ENCODE results near the gene GRB10. TPM values are rescaled to one million over a fixed set of nuclear protein-coding genes. Genes with fewer than 3 reads are reported as not detected.

Gene GRB10
- total and polyA plus RNA-seq, 3 donors from 2014 or later, result 54.0 to 81.9 (median 57.7) TPM

GRCh38 chr7:50724526-50725520 lies 57.9 kb downstream of the GRB10 start:
- DNase-seq, result no peak
- no peak overlapping the region for H3K27ac ChIP-seq
- no peaks in the 10 kb centered on the region for H3K9me3 ChIP-seq
- peaks cover 8% of the 10 kb centered on the region for H3K4me1 ChIP-seq
- no peaks in the 10 kb centered on the region for H3K36me3 ChIP-seq (ENCODE audit: low read depth, missing control alignments)
- 85 to 86% methylated on average over 18 of the region's 18 CpGs for WGBS, 2 donors
- intact Hi-C loops (cut with DNase I; ENCODE audit: low total_unique reads), result no loop called here
- no peak for TF ChIP-seq POLR2A (IDR thresholded peaks at IDR 0.05)
- TF ChIP-seq CTCF (IDR thresholded peaks at IDR 0.05), result no peak
- no peaks in the 10 kb centered on the region for H3K27me3 ChIP-seq
- H3K4me3 ChIP-seq, result no peak overlapping the region

GRCh38 chr7:50723888-50724287 lies 58.8 kb downstream of the GRB10 start:
- 82 to 95% methylated on average over 9 of the region's 9 CpGs for WGBS, 2 donors
- intact Hi-C loops (cut with DNase I; ENCODE audit: low total_unique reads), result no loop called here
- H3K27me3 ChIP-seq, result no peaks in the 10 kb centered on the region
- DNase-seq, result no peak
- no peak for TF ChIP-seq POLR2A (IDR thresholded peaks at IDR 0.05)
- TF ChIP-seq CTCF (IDR thresholded peaks at IDR 0.05), result no peak
- H3K4me1 ChIP-seq, result peaks cover 8% of the 10 kb centered on the region
- H3K9me3 ChIP-seq, result no peaks in the 10 kb centered on the region
- H3K4me3 ChIP-seq, result no peak overlapping the region
- H3K27ac ChIP-seq, result no peak overlapping the region
- H3K36me3 ChIP-seq (ENCODE audit: low read depth, missing control alignments), result no peaks in the 10 kb centered on the region

- H3K27me3 ChIP-seq, result no peaks in the 10 kb centered on the region
- WGBS, 2 donors, result 94 to 100% methylated on average over 3 to 4 of the region's 4 CpGs
- no peak overlapping the region for H3K27ac ChIP-seq
- H3K4me1 ChIP-seq, result peaks cover 8% of the 10 kb centered on the region
- H3K4me3 ChIP-seq, result no peak overlapping the region
- intact Hi-C loops (cut with DNase I; ENCODE audit: low total_unique reads), result no loop called here
- no peaks in the 10 kb centered on the region for H3K36me3 ChIP-seq (ENCODE audit: low read depth, missing control alignments)
- no peaks in the 10 kb centered on the region for H3K9me3 ChIP-seq
- DNase-seq, result no peak
- TF ChIP-seq POLR2A (IDR thresholded peaks at IDR 0.05) (no peak), CTCF (IDR thresholded peaks at IDR 0.05) (no peak)
Observed at GRCh38 chr7:50723173-50723572, 59.5 kb downstream of the GRB10 start.

GRCh38 chr7:50721661-50722259 lies 60.9 kb downstream of the GRB10 start:
- H3K27ac ChIP-seq, result no peak overlapping the region
- WGBS, 2 donors, result 84 to 85% methylated on average over 10 of the region's 10 CpGs
- no peaks in the 10 kb centered on the region for H3K9me3 ChIP-seq
- intact Hi-C loops (cut with DNase I; ENCODE audit: low total_unique reads), result no loop called here
- TF ChIP-seq CTCF (IDR thresholded peaks at IDR 0.05) (no peak), POLR2A (IDR thresholded peaks at IDR 0.05) (no peak)
- H3K4me3 ChIP-seq, result no peak overlapping the region
- DNase-seq, result no peak
- H3K36me3 ChIP-seq (ENCODE audit: low read depth, missing control alignments), result no peaks in the 10 kb centered on the region
- H3K4me1 ChIP-seq, result peaks cover 8% of the 10 kb centered on the region
- no peaks in the 10 kb centered on the region for H3K27me3 ChIP-seq

Measured in testis (tissue), 3 donors.